ENCODE measurements around the gene INPP5D. TPM values are rescaled to one million over a fixed set of nuclear protein-coding genes. Genes with fewer than 3 reads are reported as not detected.
"Not testable (repeated sequence)": the region's sequence is repeated elsewhere in the genome, so short reads cannot be mapped to it uniquely, and the experiment has no call there.

INPP5D gene
- total RNA-seq, 4 donors from 2014 or later = 8.0 to 12.5 (median 11.9) TPM

GRCh38 chr2:233198026-233198425, 137.9 kb downstream of the INPP5D start:
- no peak for TF ChIP-seq POLR2AphosphoS5 (IDR thresholded peaks at IDR 0.05)
- TF ChIP-seq POLR2A (IDR thresholded peaks at IDR 0.05; ENCODE audit: low read depth) = no peak
- no peak for TF ChIP-seq EP300 (IDR thresholded peaks at IDR 0.05)
- no peak for TF ChIP-seq CTCF (IDR thresholded peaks at IDR 0.05)
- no peak for DNase-seq (ENCODE audit: extremely low spot score)
- Histone ChIP-seq H3K9me3 (peaks cover 0 to 10% (median 5%) of the 10 kb centered on the region in 4 donors), H3K36me3 (peaks cover 0 to 41% (median 14%) of the 10 kb centered on the region in 4 donors), H3K4me3 (no peak overlapping the region), H3K27me3 (no peaks in the 10 kb centered on the region), H3K4me1 (no peaks in the 10 kb centered on the region), H3K27ac (replicated peaks in 1 of 4) (no peak overlapping the region)
- 89% methylated on average over 10 of the region's 12 CpGs for WGBS
- intact Hi-C loops (cut with DNase I) = no loop called here

GRCh38 chr2:233199870-233200269, 139.7 kb downstream of the INPP5D start:
- Histone ChIP-seq H3K27me3 (no peaks in the 10 kb centered on the region), H3K4me1 (no peaks in the 10 kb centered on the region), H3K4me3 (no peak overlapping the region), H3K27ac (replicated peaks in 1 of 4) (no peak overlapping the region), H3K36me3 (peaks cover 0 to 41% (median 19%) of the 10 kb centered on the region in 4 donors), H3K9me3 (peaks cover 0 to 15% (median 11%) of the 10 kb centered on the region in 4 donors)
- TF ChIP-seq POLR2A (IDR thresholded peaks at IDR 0.05; ENCODE audit: low read depth) (no peak), POLR2AphosphoS5 (IDR thresholded peaks at IDR 0.05) (no peak), CTCF (IDR thresholded peaks at IDR 0.05) (no peak), EP300 (IDR thresholded peaks at IDR 0.05) (no peak)
- DNase-seq (ENCODE audit: extremely low spot score) = no peak
- WGBS = 79% methylated on average over 10 of the region's 10 CpGs
- intact Hi-C loops (cut with DNase I) = no loop called here

GRCh38 chr2:233200790-233201189, 140.6 kb downstream of the INPP5D start:
- DNase-seq (ENCODE audit: extremely low spot score); intact Hi-C loops (cut with DNase I); H3K4me1 ChIP-seq; H3K27ac ChIP-seq (replicated peaks in 1 of 4); H3K27me3 ChIP-seq; H3K4me3 ChIP-seq: not testable (repeated sequence)
- H3K9me3 ChIP-seq = peaks cover 0 to 15% (median 11%) of the 10 kb centered on the region in 4 donors
- peaks cover 0 to 34% (median 14%) of the 10 kb centered on the region in 4 donors for H3K36me3 ChIP-seq
- WGBS = 98% methylated on average over 5 of the region's 5 CpGs

GRCh38 chr2:233201258-233202013, 141.3 kb downstream of the INPP5D start:
- Histone ChIP-seq H3K36me3 (peaks cover 0 to 27% (median 11%) of the 10 kb centered on the region in 4 donors), H3K27me3 (no peaks in the 10 kb centered on the region), H3K4me3 (no peak overlapping the region), H3K27ac (replicated peaks in 1 of 4) (no peak overlapping the region), H3K4me1 (no peaks in the 10 kb centered on the region), H3K9me3 (peaks cover 0 to 15% (median 11%) of the 10 kb centered on the region in 4 donors)
- no peak for DNase-seq (ENCODE audit: extremely low spot score)
- intact Hi-C loops (cut with DNase I) = no loop called here
- TF ChIP-seq POLR2AphosphoS5 (IDR thresholded peaks at IDR 0.05) = no peak
- no peak for TF ChIP-seq EP300 (IDR thresholded peaks at IDR 0.05)
- TF ChIP-seq POLR2A (IDR thresholded peaks at IDR 0.05; ENCODE audit: low read depth) = no peak
- TF ChIP-seq CTCF (IDR thresholded peaks at IDR 0.05) = no peak
- 91% methylated on average over 9 of the region's 15 CpGs for WGBS

GRCh38 chr2:233202531-233202944, 142.4 kb downstream of the INPP5D start:
- no peaks in the 10 kb centered on the region for H3K4me1 ChIP-seq
- H3K36me3 ChIP-seq = peaks cover 0 to 16% (median 9%) of the 10 kb centered on the region in 4 donors
- 71% methylated on average over 5 of the region's 5 CpGs for WGBS
- no peak overlapping the region for H3K27ac ChIP-seq (replicated peaks in 1 of 4)
- no peak for DNase-seq (ENCODE audit: extremely low spot score)
- H3K4me3 ChIP-seq = no peak overlapping the region
- intact Hi-C loops (cut with DNase I) = no loop called here
- TF ChIP-seq EP300 (IDR thresholded peaks at IDR 0.05) (no peak), POLR2A (IDR thresholded peaks at IDR 0.05; ENCODE audit: low read depth) (no peak), POLR2AphosphoS5 (IDR thresholded peaks at IDR 0.05) (no peak), CTCF (IDR thresholded peaks at IDR 0.05) (no peak)
- H3K27me3 ChIP-seq = no peaks in the 10 kb centered on the region
- H3K9me3 ChIP-seq = peaks cover 0 to 15% (median 11%) of the 10 kb centered on the region in 4 donors
